ENCODE measurements around the gene TIMD4.

The TIMD4 gene

DNA sequence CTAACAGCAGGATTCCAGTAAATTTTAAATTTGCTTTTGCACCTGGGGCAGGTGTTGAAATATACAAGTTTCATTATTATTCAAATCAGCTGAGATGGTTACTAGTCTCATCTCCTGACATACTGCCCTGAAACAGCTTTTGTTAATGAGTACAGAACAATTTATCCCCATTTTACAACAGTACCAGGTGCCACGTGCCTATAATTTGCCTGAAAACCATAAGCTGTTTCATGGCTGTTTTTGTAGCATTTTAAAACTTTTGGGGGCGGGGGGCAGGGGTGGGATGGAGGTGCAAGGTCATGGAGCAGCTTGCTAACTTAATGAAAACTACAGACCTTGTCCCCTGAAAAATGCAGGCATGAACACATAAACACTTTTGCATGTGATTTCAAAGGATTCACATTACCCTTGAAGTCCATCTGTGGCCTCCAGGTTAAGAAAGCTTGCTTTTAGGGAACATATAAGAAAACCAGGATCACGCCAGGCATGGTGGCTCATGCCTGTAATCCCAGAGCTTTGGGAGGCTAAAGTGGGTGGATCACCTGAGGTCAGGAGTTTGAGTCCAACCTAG is 42.1 kb downstream of the TIMD4 start:
- no peak for DNase-seq

DNA sequence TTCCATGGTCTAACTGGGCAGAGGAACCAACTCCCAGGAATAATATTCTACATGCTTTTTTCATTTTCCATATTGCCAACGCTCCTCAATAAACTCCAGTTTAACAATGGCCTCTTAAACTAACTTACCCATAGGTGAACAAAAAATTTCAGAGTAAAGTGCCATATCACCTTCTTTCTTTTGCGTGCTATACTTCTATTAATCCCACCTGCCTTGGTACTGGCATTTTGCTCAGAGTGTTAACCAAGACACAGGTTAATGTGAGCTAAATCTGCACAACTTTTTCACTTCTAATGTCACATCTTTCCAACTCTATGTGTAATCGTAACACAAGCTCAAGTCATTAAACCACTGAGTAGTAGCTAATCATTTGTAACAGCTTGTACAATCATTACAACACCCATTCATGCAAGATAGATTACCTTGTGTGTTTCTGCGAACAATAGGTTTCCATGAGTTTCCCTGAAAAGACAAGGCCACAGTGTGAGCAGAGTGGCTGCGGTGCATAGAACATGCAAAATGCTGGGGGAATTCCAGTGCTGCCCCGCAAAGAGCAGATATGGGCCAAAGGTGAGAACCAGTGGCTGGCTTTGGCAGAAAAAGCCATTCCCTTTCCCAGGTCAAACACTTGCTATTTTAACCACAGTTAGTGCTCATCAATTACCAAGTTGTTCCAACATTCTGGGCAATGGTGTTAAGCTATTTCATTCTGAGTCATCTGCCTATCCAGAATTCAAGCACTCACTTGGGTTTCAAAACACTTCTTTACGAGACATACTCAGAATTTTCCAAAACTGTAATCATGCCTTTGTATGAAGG is 42.8 kb downstream of the TIMD4 start:
- no peak for DNase-seq

DNA sequence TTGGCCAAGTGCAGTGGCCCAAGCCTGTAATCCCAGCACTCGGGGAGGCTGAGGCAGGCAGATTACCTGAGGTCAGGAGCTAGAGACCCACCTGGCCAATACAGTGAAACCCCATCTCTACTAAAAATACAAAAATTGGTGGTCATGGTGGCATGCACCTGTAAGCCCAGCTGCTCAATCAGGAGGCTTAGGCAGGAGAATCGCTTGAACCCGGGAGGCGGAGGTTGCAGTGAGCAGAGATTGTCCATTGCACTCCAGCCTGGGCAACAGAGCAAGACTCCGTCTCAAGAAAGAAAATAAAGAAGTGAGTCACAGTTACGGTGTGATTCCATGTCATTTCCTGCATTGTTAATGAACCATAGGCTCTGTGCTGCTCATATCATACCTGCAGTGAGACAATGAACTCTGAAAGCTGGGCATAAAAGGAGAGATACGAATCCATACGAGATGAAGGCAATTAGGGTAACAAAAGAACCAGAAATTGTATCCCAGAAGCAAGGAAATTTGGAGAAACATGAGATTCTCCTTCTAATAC is 44.6 kb downstream of the TIMD4 start:
- DNase-seq, result no peak

DNA sequence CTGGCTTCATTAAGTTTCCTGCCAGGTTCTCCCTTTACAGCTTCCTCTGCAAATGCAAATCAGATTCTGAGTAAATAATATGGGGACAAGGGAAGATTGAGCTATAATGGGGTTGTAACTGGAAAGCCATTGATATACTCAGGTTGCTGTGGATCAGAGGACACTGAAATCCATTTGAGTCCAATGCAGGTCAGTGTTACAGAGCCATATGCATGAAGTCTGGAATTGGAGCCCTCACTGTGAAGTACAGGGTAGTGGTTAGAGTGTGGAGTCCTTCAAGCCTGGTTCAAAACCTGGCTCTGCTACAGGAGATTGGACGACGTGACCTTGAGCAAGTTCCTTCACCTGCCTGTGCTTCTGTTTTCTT is 48.7 kb downstream of the TIMD4 start:
- DNase-seq, result no peak

DNA sequence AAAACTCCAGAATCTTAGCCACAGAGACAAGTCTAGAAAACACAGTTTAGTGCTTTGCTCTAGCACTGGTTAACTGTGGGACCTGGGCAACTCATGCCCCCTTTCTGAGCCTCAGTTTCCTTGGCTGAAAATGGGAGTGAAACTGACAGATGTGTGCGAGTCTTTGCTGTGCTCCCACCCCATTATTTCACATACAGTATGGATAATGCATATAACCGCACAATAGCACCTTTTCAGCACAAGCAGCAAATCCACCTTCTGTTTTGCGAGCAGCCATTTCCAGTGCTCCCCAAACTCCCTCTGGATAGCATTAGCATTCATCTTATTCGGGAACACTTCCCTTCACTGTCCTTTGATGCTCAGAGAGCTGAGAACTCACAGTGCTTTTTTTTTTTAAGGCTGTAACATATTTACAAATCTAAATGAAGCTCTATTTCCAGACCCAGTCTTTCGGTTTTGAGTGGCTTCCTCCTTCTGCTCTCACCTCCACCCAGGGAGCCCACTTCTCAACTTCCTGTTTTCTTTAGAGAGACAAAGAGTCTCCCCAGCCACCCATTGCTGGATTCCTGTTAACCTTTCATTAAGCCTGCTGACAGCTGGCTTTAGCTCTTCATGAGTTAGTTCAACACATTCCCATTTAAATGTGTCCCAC is 49.2 kb downstream of the TIMD4 start:
- peak; percentile 2 for DNase-seq

DNA sequence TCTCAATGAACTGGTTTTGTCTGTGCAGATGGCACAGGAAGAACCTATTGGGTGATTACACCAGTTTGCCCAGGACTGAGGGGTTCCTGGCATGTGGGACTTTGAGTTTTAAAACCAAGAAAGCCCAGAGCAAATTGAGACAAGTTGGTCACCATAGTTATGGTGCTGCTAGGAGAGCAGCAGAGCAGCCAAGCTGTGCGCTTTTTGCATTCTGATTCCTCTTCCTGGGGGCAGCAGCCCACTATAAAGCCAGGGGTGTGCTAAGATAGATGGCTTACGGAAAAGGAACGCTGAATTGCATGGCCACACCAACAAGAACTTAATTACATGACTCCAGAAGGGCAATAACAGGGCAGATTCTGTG is 49.7 kb downstream of the TIMD4 start:
- no peak for DNase-seq

DNA sequence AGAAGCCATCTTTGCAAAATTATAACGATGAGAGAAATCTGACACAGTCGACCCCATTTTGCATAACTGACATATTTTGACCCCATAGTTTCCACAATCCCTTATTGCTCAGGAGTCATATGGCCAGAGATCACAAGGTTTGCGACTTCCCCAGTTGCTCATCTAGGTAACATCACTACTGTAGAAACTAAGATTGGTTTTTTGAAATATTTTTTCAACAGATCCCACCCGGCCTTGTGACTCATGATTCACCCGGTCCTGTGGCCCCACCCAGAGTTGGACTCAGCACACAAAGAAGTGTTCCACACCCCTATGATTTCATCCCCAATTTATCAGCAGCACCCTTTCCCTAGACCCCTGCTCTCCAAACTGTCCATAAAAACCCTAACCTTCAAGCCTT is 50.2 kb downstream of the TIMD4 start:
- DNase-seq, result no peak

DNA sequence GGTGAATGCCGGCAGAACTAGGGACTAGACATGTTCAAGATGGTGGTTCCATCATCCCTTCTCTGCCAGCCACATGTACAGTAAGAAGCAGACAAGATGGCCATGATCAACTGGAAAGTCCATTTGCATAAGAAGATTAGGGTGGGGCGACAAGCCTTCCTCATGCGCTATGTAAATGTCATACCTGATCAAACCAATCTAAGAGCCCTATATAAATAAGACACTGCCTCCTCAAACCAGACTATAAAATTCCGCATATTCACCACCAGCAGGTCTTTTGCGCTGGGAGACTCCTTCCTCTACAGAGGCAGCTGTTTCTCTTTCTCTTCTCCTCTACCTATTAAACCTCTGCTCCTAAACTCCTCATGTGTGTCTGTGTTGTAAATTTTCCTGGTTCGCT is 53.8 kb downstream of the TIMD4 start:
- DNase-seq, result no peak

DNA sequence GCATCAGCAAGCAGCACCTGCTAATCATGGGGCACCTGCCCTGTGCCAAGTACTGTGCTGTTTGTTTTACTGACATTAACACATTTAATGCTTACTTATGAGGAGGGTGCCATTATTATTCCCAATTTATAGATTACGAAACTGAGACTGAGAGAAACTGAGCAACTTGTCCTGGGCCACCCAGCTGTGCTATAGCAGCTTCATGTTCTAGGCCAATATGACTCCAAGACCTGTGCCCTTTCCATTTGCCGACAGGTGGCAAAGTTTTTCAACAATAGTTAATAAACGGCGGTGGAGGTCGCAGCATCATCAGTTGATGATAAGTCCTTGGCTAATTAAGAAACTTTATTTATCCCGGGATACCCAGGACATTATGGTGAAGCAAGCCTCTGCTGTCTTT is 55.4 kb downstream of the TIMD4 start:
- DNase-seq, result no peak

DNA sequence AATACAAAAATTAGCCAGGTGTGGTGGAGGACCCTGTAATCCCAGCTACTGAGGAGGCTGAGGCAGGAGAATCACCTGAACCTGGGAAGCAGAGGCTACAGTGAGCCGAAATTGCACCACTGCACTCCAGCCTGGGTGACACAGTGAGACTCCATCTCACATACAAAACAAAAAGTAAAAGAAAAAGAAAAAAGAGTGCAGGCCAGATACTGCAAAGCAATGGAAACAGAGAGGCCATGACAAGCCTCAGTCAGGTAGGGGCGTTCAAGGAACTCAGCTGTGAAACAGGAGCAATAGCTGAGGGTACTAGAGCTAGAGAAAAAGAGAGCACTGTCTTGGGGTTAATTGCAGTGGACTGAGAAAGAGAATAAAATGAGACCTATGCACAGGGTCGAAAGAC is 56.2 kb downstream of the TIMD4 start:
- DNase-seq, result no peak

DNA sequence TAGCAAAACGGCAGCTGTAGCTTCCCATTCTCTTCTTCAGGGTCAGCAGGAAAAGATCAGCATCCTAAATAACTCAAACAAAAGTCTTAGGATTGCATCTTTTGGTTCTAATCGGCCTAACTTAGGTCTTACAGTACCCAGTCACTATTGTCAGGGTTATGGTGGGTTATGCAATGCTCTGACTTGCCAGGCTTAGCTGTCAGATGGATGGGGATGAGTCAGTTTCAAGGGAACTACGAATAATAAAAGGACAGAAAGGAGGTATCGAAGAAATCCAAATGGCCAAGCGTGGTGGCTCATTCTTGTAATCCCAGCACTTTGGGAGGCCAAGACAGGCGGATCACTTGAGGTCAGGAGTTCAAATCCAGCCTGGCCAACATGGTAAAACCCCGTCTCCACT is 66.5 kb downstream of the TIMD4 start:
- DNase-seq, result no peak

DNA sequence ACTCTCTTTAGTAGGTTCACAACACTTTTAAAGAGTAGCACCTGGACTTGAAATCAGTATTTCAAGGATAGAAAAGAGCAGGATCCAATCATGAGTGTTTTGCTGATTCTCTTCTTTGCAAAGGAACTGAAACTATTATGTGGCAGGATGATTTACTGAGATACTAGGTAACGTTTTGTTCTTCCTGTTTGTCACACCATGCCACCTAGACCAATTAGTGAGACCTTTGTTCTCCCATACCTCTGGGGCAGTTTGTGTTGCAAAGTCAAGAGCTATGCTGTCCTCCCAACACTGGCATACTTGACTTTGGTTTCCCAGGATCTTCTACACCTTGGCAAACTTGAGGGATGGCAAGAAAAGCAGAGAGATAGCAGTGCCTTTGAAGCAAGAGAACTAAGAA is 69.5 kb downstream of the TIMD4 start:
- no peak for DNase-seq

DNA sequence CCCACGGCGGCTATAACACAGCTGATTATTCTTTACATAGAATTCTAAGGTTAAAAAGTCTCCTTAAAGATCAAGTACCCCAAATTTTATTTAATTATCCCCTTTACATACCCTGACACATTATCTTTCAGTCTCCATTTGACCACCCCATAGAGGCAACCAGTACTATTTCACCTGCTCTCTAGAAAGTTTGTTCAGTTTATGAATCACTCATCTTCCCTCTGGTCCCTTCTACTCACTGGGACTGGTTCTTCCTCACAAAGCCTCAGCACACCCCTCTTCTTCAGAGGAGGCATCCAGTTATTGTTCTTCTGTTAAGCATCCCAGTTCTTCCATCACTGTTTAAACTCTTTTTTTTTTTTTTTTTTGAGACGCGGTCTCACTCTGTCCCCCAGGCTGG is 70.2 kb downstream of the TIMD4 start:
- no peak for DNase-seq

DNA sequence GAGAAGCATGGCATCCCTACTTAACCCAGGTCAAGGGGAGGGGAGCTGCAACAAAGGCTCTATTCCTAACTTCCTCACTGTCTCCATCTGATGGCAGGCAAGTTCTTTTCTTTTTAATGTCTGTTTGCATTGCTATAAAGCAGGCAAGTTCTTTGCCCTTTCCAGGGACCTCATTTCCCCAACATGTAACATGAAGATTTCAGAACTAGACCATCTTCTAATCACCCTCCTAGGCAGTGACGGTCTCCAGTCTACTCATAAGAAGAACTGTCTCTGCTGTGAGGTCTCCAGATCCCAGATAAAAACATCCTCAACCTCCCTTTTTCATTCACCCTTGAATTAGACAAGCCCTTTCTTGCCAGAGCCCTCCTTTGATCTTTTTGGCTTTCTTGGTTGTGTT is 70.8 kb downstream of the TIMD4 start:
- DNase-seq, result no peak

DNA sequence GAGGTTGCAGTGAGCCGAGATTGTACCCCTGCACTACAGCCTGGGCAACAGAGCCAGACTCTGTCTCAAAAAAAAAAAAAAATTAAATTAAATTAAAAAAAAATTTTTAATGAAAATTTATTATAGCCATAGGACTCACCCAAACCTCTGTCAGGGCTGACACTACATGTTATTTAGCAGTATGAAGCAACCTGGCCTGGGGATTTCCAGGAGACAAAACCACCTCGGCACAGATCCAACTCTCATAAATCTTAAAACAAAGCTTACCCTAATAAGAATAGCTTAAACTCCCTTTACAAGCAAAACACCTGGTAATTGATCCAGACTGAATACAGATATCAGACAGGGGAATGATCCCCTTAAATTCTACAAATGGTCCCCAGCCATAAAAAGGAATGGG is 74.5 kb downstream of the TIMD4 start:
- DNase-seq, result no peak

DNA sequence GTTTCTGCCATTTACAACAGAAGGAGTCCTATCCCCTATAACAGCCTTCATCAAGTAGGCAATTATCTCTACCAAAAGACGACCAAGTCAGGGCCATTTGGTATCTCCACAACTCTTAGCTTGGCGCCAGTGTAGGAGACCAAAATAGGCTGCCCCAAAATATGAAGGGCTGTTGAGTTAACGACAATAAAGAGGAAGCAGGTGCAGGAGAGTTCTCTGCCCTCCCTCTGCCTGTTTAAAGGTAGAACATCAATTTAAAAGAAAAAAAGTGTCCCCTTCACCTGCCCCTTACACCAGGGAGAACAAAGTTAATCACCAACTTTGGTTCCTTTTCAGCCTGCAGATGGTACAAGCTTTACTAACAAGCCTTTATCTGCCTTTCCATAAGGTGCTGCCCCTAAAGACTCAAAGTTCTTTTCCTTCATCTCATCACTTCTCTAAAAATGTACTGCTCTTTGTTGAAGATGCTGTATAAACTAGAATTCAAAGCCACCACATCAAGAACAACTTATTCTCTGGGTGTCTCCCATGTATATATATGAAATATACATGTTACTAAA is 79.6 kb downstream of the TIMD4 start:
- DNase-seq, result no peak

DNA sequence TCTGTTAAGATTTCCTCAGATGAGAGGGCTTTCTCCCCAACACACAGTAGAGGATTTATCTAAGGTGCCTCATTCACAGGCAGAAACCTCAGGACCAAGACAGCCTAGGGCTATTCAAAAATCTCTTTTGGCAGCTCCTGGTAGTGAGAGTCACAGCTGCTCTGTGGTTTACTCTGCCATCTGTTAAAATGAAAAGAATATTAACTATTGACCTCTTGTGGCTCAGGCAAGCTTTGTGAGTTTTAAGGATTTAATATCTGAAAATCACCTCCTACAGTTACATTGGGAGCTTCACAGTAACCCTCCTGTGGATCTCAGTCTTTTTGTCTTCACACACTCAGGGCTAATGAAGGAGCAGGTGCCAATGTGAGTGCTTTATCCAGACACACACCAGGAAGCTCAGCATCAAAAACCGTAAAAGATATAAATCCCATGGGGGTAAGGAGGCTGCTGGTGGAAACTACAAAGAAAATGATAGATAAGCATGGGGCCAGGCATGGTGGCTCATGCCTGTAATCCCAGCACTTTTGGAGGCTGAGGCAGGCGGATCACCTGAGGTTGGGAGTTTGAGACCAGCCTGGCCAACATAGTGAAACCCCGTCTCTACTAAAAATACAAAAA is 83.3 kb downstream of the TIMD4 start:
- no peak for DNase-seq

DNA sequence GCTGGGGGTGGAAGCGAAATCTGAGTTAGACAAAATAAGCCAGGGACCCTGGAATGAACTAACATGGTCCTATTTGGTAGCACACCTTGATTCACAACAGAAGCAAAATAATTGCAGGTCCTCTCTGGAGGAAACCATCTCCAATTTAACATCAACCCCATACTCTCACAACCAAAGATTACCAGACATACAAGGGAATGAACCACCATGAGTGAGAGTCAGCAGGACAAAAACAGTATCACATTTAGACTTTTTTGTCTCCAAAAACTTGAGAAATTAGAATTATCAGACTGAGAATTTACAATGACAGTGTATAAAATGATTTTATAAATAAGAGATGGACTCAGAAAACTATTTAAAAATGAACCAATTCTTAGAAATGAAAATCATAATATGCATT is 91.8 kb downstream of the TIMD4 start:
- DNase-seq, result no peak

DNA sequence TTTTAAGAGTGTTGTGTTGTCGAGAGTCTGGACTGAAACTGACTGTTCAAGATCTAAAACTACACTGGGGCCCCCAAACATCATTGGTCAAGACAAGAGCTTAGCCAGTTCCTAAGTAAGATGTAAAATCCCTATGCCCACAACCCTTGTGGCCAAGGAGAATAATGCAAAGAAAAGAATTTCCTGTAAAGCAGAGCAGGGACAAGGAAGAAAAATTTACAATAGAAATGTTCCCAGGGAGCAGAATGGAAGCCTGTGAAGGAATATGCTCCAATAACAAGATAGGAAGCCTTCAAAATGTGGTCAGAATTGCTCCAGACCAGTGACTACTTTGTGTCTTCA is 92.6 kb downstream of the TIMD4 start:
- DNase-seq, result no peak
